A673 (cell line): ENCODE data around the gene UBE2D1. TPM values are rescaled to one million over a fixed set of nuclear protein-coding genes. Genes with fewer than 3 reads are reported as not detected.

ENCODE experiments used
- BruUV-seq: library from RNA; stranded (reverse); fragments of 400-500 nt; replicated peaks from 2 replicates; lab custom pipeline; 2021; lab: Mats Ljungman, UMichigan
- CTCF ChIA-PET: fragments of 300-600 bp; sonication (Branson Sonifier 250); formaldehyde crosslinking; loops from one replicate; lab custom pipeline; 2022; ENCODE audit warnings: antibody characterized with exemption; lab: Charles Lee
- POLR2A ChIA-PET: fragments of 300-600 bp; sonication (Branson Sonifier 250); formaldehyde crosslinking; loops from one replicate; lab custom pipeline; 2022; ENCODE audit warnings: antibody characterized with exemption; ENCODE audit not compliant: low non-redundant PET; lab: Charles Lee
- DNase-seq: peaks from one replicate; pipeline ENCODE4 v3.0.0-alpha.2; 2015; ENCODE audit warnings: low spot score
- H3K27ac ChIP-seq: fragments of 200-600 bp; sonication (generic); 2 replicates; pipeline ENCODE4 v1.5.1; 2016; ENCODE audit warnings: mixed run types, low read depth, mild to moderate bottlenecking, mixed read lengths, antibody characterized with exemption, low read length; ENCODE audit not compliant: poor library complexity, severe bottlenecking
- H3K27me3 ChIP-seq: fragments of 200-600 bp; sonication (generic); replicated peaks from 2 replicates; pipeline ENCODE4 v1.6.1; 2017; ENCODE audit warnings: mixed run types, low read depth, mild to moderate bottlenecking, mixed read lengths, antibody characterized with exemption, low read length; ENCODE audit not compliant: insufficient read depth, poor library complexity
- H3K36me3 ChIP-seq: fragments of 200-600 bp; sonication (generic); 2 replicates; pipeline ENCODE4 v1.6.1; 2016; ENCODE audit warnings: mixed run types, mild to moderate bottlenecking, mixed read lengths, antibody characterized with exemption, low read length; ENCODE audit not compliant: insufficient read depth, poor library complexity, severe bottlenecking
- H3K4me1 ChIP-seq: fragments of 200-600 bp; sonication (generic); 2 replicates; pipeline ENCODE4 v1.6.1; 2017; ENCODE audit warnings: mixed run types, mild to moderate bottlenecking, mixed read lengths, antibody characterized with exemption, low read length; ENCODE audit not compliant: insufficient read depth, poor library complexity, severe bottlenecking
- H3K4me3 ChIP-seq: fragments of 200-600 bp; sonication (generic); 2 replicates; pipeline ENCODE4 v1.5.1; 2016; ENCODE audit warnings: low read depth, mixed run types, mild to moderate bottlenecking, mixed read lengths, low read length; ENCODE audit not compliant: poor library complexity, severe bottlenecking
- H3K9me3 ChIP-seq: fragments of 200-600 bp; sonication (generic); 2 replicates; pipeline ENCODE4 v1.6.1; 2016; ENCODE audit warnings: mixed run types, low read depth, mild to moderate bottlenecking, mixed read lengths, antibody characterized with exemption, low read length; ENCODE audit not compliant: poor library complexity, severe bottlenecking
- CTCF ChIP-seq: fragments of 300-800, 200-600 bp; sonication (generic); conservative IDR thresholded peaks from 2 replicates; pipeline ENCODE4 v1.5.1; 2017; ENCODE audit warnings: low read depth, mild to moderate bottlenecking, antibody characterized with exemption, low read length, moderate library complexity, mixed read lengths
- EZH2 ChIP-seq: fragments of 200-600 bp; sonication (generic); IDR thresholded peaks from 2 replicates; pipeline ENCODE4 v1.6.1; 2017; ENCODE audit warnings: borderline replicate concordance, low read depth, mild to moderate bottlenecking, mixed read lengths, antibody characterized with exemption, low read length; ENCODE audit not compliant: poor library complexity, severe bottlenecking
- intact Hi-C: fragments of 100-400 bp; cut with micrococcal nuclease; formaldehyde crosslinking; loops from one replicate; pipeline ENCODE4 v1.10.0; 2022; ENCODE audit not compliant: unreplicated experiment
- total RNA-seq: library from RNA; stranded (reverse); gene quantifications from 2 replicates; pipeline ENCODE4 v1.2.3, GENCODE V29; 2021

Gene UBE2D1
- total RNA-seq, 1 experiment from 2014 or later, result 16.9 TPM

GRCh38 chr10:58304099-58304633 is 30.6 kb upstream of the UBE2D1 start:
- no TSS peak for BruUV-seq
- CTCF ChIA-PET, result no interaction called here
- DNase-seq, result no peak
- TF ChIP-seq CTCF, result no peak
- TF ChIP-seq EZH2, result no peak
- Histone ChIP-seq H3K36me3 (no peaks in the 10 kb centered on the region), H3K4me1 (no peaks in the 10 kb centered on the region), H3K27me3 (peaks cover 31% of the 10 kb centered on the region), H3K9me3 (no peaks in the 10 kb centered on the region), H3K4me3 (no peak overlapping the region), H3K27ac (no peak overlapping the region)
- intact Hi-C loops, result no loop called here
- POLR2A ChIA-PET, result no interaction called here

GRCh38 chr10:58305821-58306220 is 29.0 kb upstream of the UBE2D1 start:
- H3K27me3 ChIP-seq, result peaks cover 31% of the 10 kb centered on the region
- no peaks in the 10 kb centered on the region for H3K36me3 ChIP-seq
- ChIA-PET CTCF (no interaction called here), POLR2A (no interaction called here)
- DNase-seq, result no peak
- intact Hi-C loops, result no loop called here
- no peaks in the 10 kb centered on the region for H3K4me1 ChIP-seq
- no peaks in the 10 kb centered on the region for H3K9me3 ChIP-seq
- no TSS peak for BruUV-seq
- TF ChIP-seq CTCF, result no peak
- no peak for TF ChIP-seq EZH2
- no peak overlapping the region for H3K4me3 ChIP-seq
- H3K27ac ChIP-seq, result no peak overlapping the region

- no peaks in the 10 kb centered on the region for H3K9me3 ChIP-seq
- H3K27ac ChIP-seq, result no peak overlapping the region
- no peak for DNase-seq
- no peak overlapping the region for H3K4me3 ChIP-seq
- no TSS peak for BruUV-seq
- peaks cover 27% of the 10 kb centered on the region for H3K27me3 ChIP-seq
- intact Hi-C loops, result no loop called here
- ChIA-PET POLR2A (no interaction called here), CTCF (no interaction called here)
- H3K4me1 ChIP-seq, result no peaks in the 10 kb centered on the region
- H3K36me3 ChIP-seq, result no peaks in the 10 kb centered on the region
- TF ChIP-seq CTCF (no peak), EZH2 (no peak)
Observed at GRCh38 chr10:58307676-58308075, 27.1 kb upstream of the UBE2D1 start.
